Keratinocyte (primary cell): Measurements from ENCODE around the gene SLC25A19. TPM values are rescaled to one million over a fixed set of nuclear protein-coding genes. Genes with fewer than 3 reads are reported as not detected.

Source experiments
- DNase-seq: peaks from one replicate; pipeline ENCODE4 v3.0.0-alpha.2; 2011; ENCODE audit warnings: low read depth, missing footprints, low spot score
- FAIRE-seq: peaks from 2 replicates; lab custom pipeline; 2011; peaks lifted over from hg19 to GRCh38; lab: Jason Lieb, UNC
- H2AFZ ChIP-seq: 2 replicates; pipeline ENCODE4 v1.6.0; 2012; ENCODE audit warnings: low read length, control low read depth, inconsistent platforms; ENCODE audit not compliant: control insufficient read depth
- H3K27ac ChIP-seq: 2 replicates; pipeline ENCODE4 v1.5.1; 2011; ENCODE audit warnings: low read length; ENCODE audit not compliant: control insufficient read depth, insufficient read depth
- H3K27me3 ChIP-seq: 3 replicates; pipeline ENCODE4 v1.6.0; 2011; ENCODE audit warnings: low read length; ENCODE audit not compliant: control insufficient read depth, insufficient read depth; ENCODE audit errors: extremely low read depth
- H3K36me3 ChIP-seq, 2 experiments: 2 replicates in 1 of 2; 3 replicates in 1 of 2; pipeline ENCODE4 v1.5.1; 2011; ENCODE audit warnings: low read length in 2 of 2, mild to moderate bottlenecking in 1 of 2; ENCODE audit not compliant: control insufficient read depth in 2 of 2, insufficient read depth in 2 of 2; ENCODE audit errors: extremely low read depth in 1 of 2
- H3K4me1 ChIP-seq: 3 replicates; pipeline ENCODE4 v1.5.1; 2011; ENCODE audit warnings: low read length; ENCODE audit not compliant: control insufficient read depth, insufficient read depth; ENCODE audit errors: extremely low read depth
- H3K4me2 ChIP-seq: 3 replicates; pipeline ENCODE4 v1.6.0; 2011; ENCODE audit warnings: low read depth, low read length; ENCODE audit not compliant: control insufficient read depth, insufficient read depth; ENCODE audit errors: extremely low read depth
- H3K4me3 ChIP-seq, 3 experiments: fragments of 200-600 bp in 1 of 3; sonication (generic) in 1 of 3; 2 replicates in 2 of 3; 3 replicates in 1 of 3; pipeline ENCODE4 v1.5.1; 2011 to 2016; ENCODE audit warnings: low read length in 3 of 3, mild to moderate bottlenecking in 3 of 3, control low read depth in 2 of 3, inconsistent platforms in 1 of 3, low read depth in 1 of 3, mixed read lengths in 1 of 3, mixed run types in 1 of 3, moderate library complexity in 1 of 3; ENCODE audit not compliant: control insufficient read depth in 2 of 3, insufficient read depth in 2 of 3; ENCODE audit errors: extremely low read depth in 1 of 3
- H3K79me2 ChIP-seq: 2 replicates; pipeline ENCODE4 v1.6.0; 2012; ENCODE audit warnings: low read length; ENCODE audit not compliant: control insufficient read depth, insufficient read depth
- H3K9ac ChIP-seq: 3 replicates; pipeline ENCODE4 v1.6.0; 2011; ENCODE audit warnings: low read length; ENCODE audit not compliant: control insufficient read depth, insufficient read depth; ENCODE audit errors: extremely low read depth
- H3K9me1 ChIP-seq: 3 replicates; pipeline ENCODE4 v1.6.0; 2011; ENCODE audit warnings: low read length; ENCODE audit not compliant: control insufficient read depth, insufficient read depth; ENCODE audit errors: extremely low read depth
- H3K9me3 ChIP-seq: 2 replicates; pipeline ENCODE4 v1.5.1; 2012; ENCODE audit warnings: low read depth, low read length; ENCODE audit not compliant: control insufficient read depth
- H4K20me1 ChIP-seq: 3 replicates; pipeline ENCODE4 v1.6.0; 2011; ENCODE audit warnings: low read length; ENCODE audit not compliant: control insufficient read depth, insufficient read depth; ENCODE audit errors: extremely low read depth
- CTCF ChIP-seq, 3 experiments: IDR thresholded peaks in 1 of 3; conservative IDR thresholded peaks in 1 of 3; optimal IDR thresholded peaks in 1 of 3; 2 replicates in 2 of 3; 3 replicates in 1 of 3; pipeline versions ENCODE3 to v1.5.1; 2011; ENCODE audit warnings: low read length in 3 of 3, mild to moderate bottlenecking in 3 of 3, moderate library complexity in 2 of 3, control low read depth in 1 of 3, inconsistent platforms in 1 of 3; ENCODE audit not compliant: insufficient read depth in 2 of 3; ENCODE audit errors: extremely low read depth in 1 of 3
- EZH2 ChIP-seq: IDR thresholded peaks from one replicate; pipeline ENCODE4 v1.6.1; 2012; ENCODE audit warnings: inconsistent platforms, mild to moderate bottlenecking, low read length, moderate library complexity
- dilution Hi-C: fragments of 300-500 bp; cut with MboI; formaldehyde crosslinking; loops from one replicate; pipeline ENCODE4 v1.7.0; 2020; ENCODE audit warnings: low sequenced_read_pairs; ENCODE audit not compliant: extremely low pct_ligation_motif_present
- polyA plus RNA-seq, 5 experiments: library from polyadenylated mRNA; depleted of rRNA in 3 of 5; stranded (reverse) in 3 of 5; stranded (forward) in 1 of 5; unstranded in 1 of 5; fragments of >200 nt; gene quantifications; 1 replicate in 1 of 5; 2 replicates in 3 of 5; 3 replicates in 1 of 5; pipeline versions ENCODE4 v1.2.1 to v1.2.3, GENCODE V29; 2011 to 2012; ENCODE audit warnings: missing spikeins in 2 of 5, low read depth in 1 of 5, low replicate concordance in 1 of 5

Gene SLC25A19
- polyA plus RNA-seq, 1 donor (not counting 4 experiments of a cell fraction or from before 2014, with no cell fraction given): 7.0 TPM

GRCh38 chr17:75301049-75301448 is 11.8 kb upstream of the SLC25A19 start:
- H3K4me2 ChIP-seq: no peak overlapping the region
- no peak overlapping the region for H3K27ac ChIP-seq
- H3K9me3 ChIP-seq: no peaks in the 10 kb centered on the region
- H3K4me3 ChIP-seq: no peak overlapping the region
- H3K9me1 ChIP-seq: no peaks in the 10 kb centered on the region
- H3K27me3 ChIP-seq: no peaks in the 10 kb centered on the region
- TF ChIP-seq EZH2 (no peak), CTCF (optimal IDR thresholded peaks at IDR 0.05 in 1 of 3, IDR thresholded peaks at IDR 0.05 in 1 of 3, conservative IDR thresholded peaks at IDR 0.05 in 1 of 3; ENCODE audit: extremely low read depth in 1 of 3, insufficient read depth in 2 of 3, low read length in 3 of 3) (no peak)
- H3K9ac ChIP-seq: no peak overlapping the region
- dilution Hi-C loops: no loop called here
- H3K36me3 ChIP-seq: no peaks in the 10 kb centered on the region
- FAIRE-seq: no peak
- no peaks in the 10 kb centered on the region for H3K79me2 ChIP-seq
- H4K20me1 ChIP-seq: no peaks in the 10 kb centered on the region
- DNase-seq: no peak
- H2AFZ ChIP-seq: no peak overlapping the region
- no peaks in the 10 kb centered on the region for H3K4me1 ChIP-seq

- Histone ChIP-seq H3K4me2 (no peak overlapping the region), H3K4me3 (no peak overlapping the region), H3K27ac (no peak overlapping the region), H3K9me1 (no peaks in the 10 kb centered on the region), H3K36me3 (no peaks in the 10 kb centered on the region), H2AFZ (no peak overlapping the region), H3K27me3 (no peaks in the 10 kb centered on the region), H4K20me1 (no peaks in the 10 kb centered on the region), H3K9ac (no peak overlapping the region), H3K4me1 (no peaks in the 10 kb centered on the region), H3K79me2 (no peaks in the 10 kb centered on the region), H3K9me3 (no peaks in the 10 kb centered on the region)
- TF ChIP-seq EZH2 (no peak), CTCF (optimal IDR thresholded peaks at IDR 0.05 in 1 of 3, IDR thresholded peaks at IDR 0.05 in 1 of 3, conservative IDR thresholded peaks at IDR 0.05 in 1 of 3; ENCODE audit: extremely low read depth in 1 of 3, insufficient read depth in 2 of 3, low read length in 3 of 3) (no peak)
- DNase-seq: no peak
- dilution Hi-C loops: no loop called here
- FAIRE-seq: no peak
Observed at GRCh38 chr17:75300280-75300679, 11.0 kb upstream of the SLC25A19 start.
